CD4-positive, alpha-beta T cell (primary cell): ENCODE results near the gene ANTXR1. TPM values are rescaled to one million over a fixed set of nuclear protein-coding genes. Genes with fewer than 3 reads are reported as not detected.

Experiments used
- ATAC-seq: fragments of 200-7000 bp; cut with Tn5 transposase; one replicate; pipeline ENCODE4 v1.10.0; 2022; ENCODE audit warnings: mild to moderate bottlenecking; ENCODE audit not compliant: poor library complexity
- CTCF ChIA-PET: fragments of 350-600 bp; sonication (Branson Sonifier 250); formaldehyde crosslinking; loops from one replicate; lab custom pipeline; 2021; ENCODE audit warnings: antibody characterized with exemption, inconsistent platforms; lab: Charles Lee
- POLR2A ChIA-PET: fragments of 350-600 bp; sonication (Branson Sonifier 250); formaldehyde crosslinking; loops from one replicate; lab custom pipeline; 2021; ENCODE audit warnings: antibody characterized with exemption, inconsistent platforms; lab: Charles Lee
- DNase-seq, 14 experiments: peaks; one replicate each; pipeline ENCODE4 v3.0.0-alpha.2; 2013 to 2020; ENCODE audit warnings: mixed read lengths in 2 of 14
- H3K27ac ChIP-seq, 2 donors: one replicate each; pipeline versions ENCODE4 v1.5.1 to v1.7.0; 2013; ENCODE audit warnings: low read length in 2 of 2, low read depth in 1 of 2, mild to moderate bottlenecking in 1 of 2
- H3K27me3 ChIP-seq, 2 experiments: 1 replicate in 1 of 2; 2 replicates in 1 of 2; pipeline versions ENCODE4 v1.6.1 to v1.7.0; 2013; ENCODE audit warnings: low read length in 2 of 2, control low read depth in 1 of 2, mild to moderate bottlenecking in 1 of 2, moderate library complexity in 1 of 2; ENCODE audit not compliant: insufficient read depth in 2 of 2, control insufficient read depth in 1 of 2
- H3K36me3 ChIP-seq: one replicate; pipeline ENCODE4 v1.6.1; 2013; ENCODE audit warnings: low read length, control low read depth; ENCODE audit not compliant: insufficient read depth
- H3K4me1 ChIP-seq: one replicate; pipeline ENCODE4 v1.6.1; 2013; ENCODE audit warnings: low read length, control low read depth; ENCODE audit not compliant: insufficient read depth
- H3K4me3 ChIP-seq: one replicate; pipeline ENCODE4 v1.5.1; 2013; ENCODE audit warnings: mild to moderate bottlenecking, low read length, moderate library complexity
- H3K9me3 ChIP-seq, 2 experiments: 1 replicate in 1 of 2; 2 replicates in 1 of 2; pipeline versions ENCODE4 v1.6.1 to v1.7.0; 2013; ENCODE audit warnings: low read length in 2 of 2, mild to moderate bottlenecking in 2 of 2, control low read depth in 1 of 2, moderate library complexity in 1 of 2; ENCODE audit not compliant: control insufficient read depth in 1 of 2, insufficient read depth in 1 of 2
- H3K27ac Mint-ChIP-seq: one replicate; pipeline ENCODE4 v1.8.0; 2020; ENCODE audit warnings: mixed read lengths
- H3K27me3 Mint-ChIP-seq: one replicate; pipeline ENCODE4 v1.8.0; 2021; ENCODE audit warnings: mixed read lengths
- H3K36me3 Mint-ChIP-seq: one replicate; pipeline ENCODE4 v1.8.0; 2021; ENCODE audit warnings: low read depth, mixed read lengths
- H3K4me1 Mint-ChIP-seq: one replicate; pipeline ENCODE4 v1.8.0; 2021; ENCODE audit warnings: low read depth, mixed read lengths
- H3K4me3 Mint-ChIP-seq: one replicate; pipeline ENCODE4 v1.8.0; 2020; ENCODE audit warnings: mild to moderate bottlenecking, mixed read lengths
- H3K9me3 Mint-ChIP-seq: one replicate; pipeline ENCODE4 v1.8.0; 2020; ENCODE audit warnings: mixed read lengths
- CTCF ChIP-seq: fragments of 200-600 bp; IDR thresholded peaks from one replicate; pipeline ENCODE4 v1.8.0; 2022; ENCODE audit warnings: antibody characterized with exemption, mild to moderate bottlenecking
- intact Hi-C, 2 experiments: fragments of 100-400 bp; cut with DNase I in 1 of 2; cut with micrococcal nuclease in 1 of 2; formaldehyde crosslinking; loops; one replicate each; pipeline versions ENCODE4 v1.15.1 to v1.9.0; 2023 to 2025; cut with DNase I, micrococcal nuclease
- total RNA-seq, 174 experiments: library from RNA in 2 of 174; stranded (reverse) in 2 of 174; gene quantifications; one replicate each; pipeline ENCODE4 v1.2.3 and lab custom pipeline; 2021 to 2026

Gene ANTXR1
- total RNA-seq, 2 experiments from 2014 or later, result not detected

- Histone ChIP-seq H3K4me3 (no peak overlapping the region), H3K27ac (no peak overlapping the region), H3K4me1 (no peaks in the 10 kb centered on the region), H3K27me3 (peaks cover 0 to 9% of the 10 kb centered on the region in 2 experiments), H3K36me3 (no peaks in the 10 kb centered on the region), H3K9me3 (no peaks in the 10 kb centered on the region)
- POLR2A ChIA-PET, result no interaction called here
- TF ChIP-seq CTCF, result no peak
- CTCF ChIA-PET, result no interaction called here
- H3K36me3 Mint-ChIP-seq, result no peaks in the 10 kb centered on the region
- DNase-seq, result no peak
- H3K27ac Mint-ChIP-seq, result no peak overlapping the region
- no peak overlapping the region for H3K4me3 Mint-ChIP-seq
- intact Hi-C loops, result no loop called here
- H3K27me3 Mint-ChIP-seq, result peaks cover 12% of the 10 kb centered on the region
- H3K4me1 Mint-ChIP-seq, result no peaks in the 10 kb centered on the region
- H3K9me3 Mint-ChIP-seq, result no peaks in the 10 kb centered on the region
- no peak for ATAC-seq
These were observed 228.9 kb downstream of the ANTXR1 start for GRCh38 chr2:69241664-69242514.

GRCh38 chr2:69242651-69243051, 229.7 kb downstream of the ANTXR1 start:
- Histone ChIP-seq H3K4me1 (no peaks in the 10 kb centered on the region), H3K4me3 (no peak overlapping the region), H3K9me3 (no peaks in the 10 kb centered on the region), H3K27ac (no peak overlapping the region), H3K36me3 (no peaks in the 10 kb centered on the region), H3K27me3 (peaks cover 0 to 9% of the 10 kb centered on the region in 2 experiments)
- H3K27ac Mint-ChIP-seq, result no peak overlapping the region
- ChIA-PET POLR2A (no interaction called here), CTCF (no interaction called here)
- TF ChIP-seq CTCF, result no peak
- ATAC-seq (no peak), DNase-seq (no peak)
- no peaks in the 10 kb centered on the region for H3K4me1 Mint-ChIP-seq
- no peak overlapping the region for H3K4me3 Mint-ChIP-seq
- intact Hi-C loops, result no loop called here
- H3K27me3 Mint-ChIP-seq, result peaks cover 17% of the 10 kb centered on the region
- no peaks in the 10 kb centered on the region for H3K36me3 Mint-ChIP-seq
- no peaks in the 10 kb centered on the region for H3K9me3 Mint-ChIP-seq

GRCh38 chr2:69243652-69244051, 230.7 kb downstream of the ANTXR1 start:
- intact Hi-C loops, result no loop called here
- ChIA-PET CTCF (no interaction called here), POLR2A (no interaction called here)
- Histone ChIP-seq H3K9me3 (no peaks in the 10 kb centered on the region), H3K27me3 (peaks cover 0 to 12% of the 10 kb centered on the region in 2 experiments), H3K4me1 (no peaks in the 10 kb centered on the region), H3K4me3 (no peak overlapping the region), H3K36me3 (no peaks in the 10 kb centered on the region), H3K27ac (no peak overlapping the region)
- no peak for TF ChIP-seq CTCF
- no peaks in the 10 kb centered on the region for H3K9me3 Mint-ChIP-seq
- no peak overlapping the region for H3K4me3 Mint-ChIP-seq
- ATAC-seq (no peak), DNase-seq (no peak)
- peaks cover 19% of the 10 kb centered on the region for H3K27me3 Mint-ChIP-seq
- no peaks in the 10 kb centered on the region for H3K36me3 Mint-ChIP-seq
- H3K27ac Mint-ChIP-seq, result no peak overlapping the region
- H3K4me1 Mint-ChIP-seq, result no peaks in the 10 kb centered on the region
